HG03060 (cell line): ENCODE measurements around the gene DENND4A.
"Not testable (repeated sequence)": the region's sequence is repeated elsewhere in the genome, so short reads cannot be mapped to it uniquely, and the experiment has no call there.

Experiments used
- ATAC-seq: cut with Tn5 transposase; IDR thresholded peaks from one replicate; pipeline ENCODE4 v1.9.1; 2021; ENCODE audit warnings: low read depth, moderate number of reproducible peaks; ENCODE audit not compliant: unreplicated experiment

DENND4A gene

GRCh38 chr15:65762399-65762798 is 29.7 kb downstream of the DENND4A start:
- ATAC-seq = no peak

GRCh38 chr15:65761210-65761926 is 30.7 kb downstream of the DENND4A start:
- ATAC-seq = no peak

DNA sequence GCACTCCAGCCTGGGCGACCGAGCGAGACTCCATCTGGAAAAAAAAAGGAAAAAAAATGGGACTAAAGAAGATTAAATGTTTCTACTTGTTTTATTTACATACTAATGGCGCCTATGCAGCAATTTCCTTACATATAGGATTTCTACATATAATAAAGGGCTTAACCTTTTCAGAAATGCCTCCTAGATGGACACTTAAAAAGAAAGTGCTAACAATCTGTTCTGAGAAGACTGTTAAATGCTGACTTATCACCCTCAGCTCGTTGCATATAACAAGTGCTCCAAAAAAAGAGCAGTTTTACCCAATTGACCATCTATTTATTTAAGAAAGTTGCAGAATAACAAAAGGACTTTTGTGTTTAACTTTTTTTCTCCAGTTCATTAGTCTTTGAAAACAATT is 32.7 kb downstream of the DENND4A start:
- ATAC-seq = no peak

GRCh38 chr15:65758242-65758641 is 33.9 kb downstream of the DENND4A start:
- no peak for ATAC-seq

GRCh38 chr15:65757256-65757655 is 34.8 kb downstream of the DENND4A start:
- no peak for ATAC-seq

DNA sequence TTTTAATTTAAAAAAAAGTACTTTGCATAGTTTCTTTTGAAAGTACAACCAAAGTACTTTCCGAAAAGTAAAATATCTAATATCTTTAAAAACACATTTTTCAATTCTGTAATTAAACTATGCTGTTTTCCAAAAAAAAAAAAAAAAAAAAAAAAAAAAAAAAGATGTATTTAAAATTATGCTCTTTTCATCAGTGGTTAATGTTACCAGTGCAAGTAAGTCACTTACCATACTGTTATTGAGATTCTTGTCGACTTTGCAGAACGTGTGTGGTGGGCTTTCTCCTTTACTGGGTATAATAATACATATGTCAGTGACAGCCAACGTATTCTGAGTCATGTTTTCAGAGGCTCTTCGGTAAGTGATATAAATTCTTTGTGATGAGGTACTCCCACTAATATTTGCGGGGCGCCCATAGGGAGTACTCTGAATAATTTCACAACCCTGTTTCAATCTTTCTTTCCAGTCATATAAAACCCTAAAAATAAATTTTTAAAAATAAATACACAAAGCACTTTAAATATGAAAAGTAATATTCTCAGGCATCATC is 39.9 kb downstream of the DENND4A start:
- ATAC-seq = no peak

DNA sequence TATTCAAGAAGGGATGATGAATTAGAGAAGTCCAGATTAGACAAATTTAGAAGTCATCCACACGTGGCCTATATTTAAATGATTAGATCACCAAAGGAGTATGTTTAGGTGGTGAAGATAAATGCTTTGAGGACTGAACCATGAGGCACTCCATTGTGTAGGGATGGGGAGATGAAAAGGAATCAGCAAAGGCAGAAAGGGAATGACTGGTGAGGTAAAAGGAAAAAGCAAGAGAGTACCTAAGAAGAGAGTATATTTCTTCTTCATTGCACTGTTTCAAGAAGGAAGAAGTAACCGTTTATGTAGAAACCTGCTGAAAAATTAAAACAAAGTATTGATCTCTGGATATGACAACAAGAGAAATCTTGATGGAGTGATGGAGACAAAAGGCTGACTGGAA is 40.7 kb downstream of the DENND4A start:
- ATAC-seq = no peak

- ATAC-seq = no peak
Observed at GRCh38 chr15:65747265-65747664, 44.8 kb downstream of the DENND4A start.

DNA sequence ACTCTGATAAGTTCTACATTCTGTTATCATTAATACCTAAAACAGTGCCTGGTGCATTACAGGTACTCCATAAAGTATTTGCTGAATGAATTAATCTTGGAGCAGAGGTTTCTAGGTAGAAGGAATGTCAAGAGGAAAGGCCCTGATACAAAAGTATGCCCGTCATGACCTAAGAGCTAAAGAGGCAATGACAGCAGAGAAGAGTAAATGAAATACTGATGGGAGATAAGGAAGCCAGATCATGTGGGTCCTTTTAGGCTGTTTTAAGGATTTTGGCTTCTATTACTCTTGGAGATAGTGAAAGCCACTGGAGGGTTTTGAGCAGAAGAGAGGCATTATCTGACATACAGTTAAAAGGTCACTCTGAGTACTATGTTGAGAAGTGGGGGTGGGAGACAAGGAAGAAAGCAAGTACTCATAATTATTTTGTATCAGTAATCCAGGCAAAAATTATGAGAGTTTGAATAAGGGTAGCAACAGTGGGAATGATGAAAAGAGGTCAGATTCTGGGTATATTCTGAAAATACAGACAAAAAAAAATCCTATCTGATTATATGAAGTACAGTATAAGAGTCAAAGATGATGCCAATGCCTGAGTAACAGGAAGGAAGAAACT is 48.3 kb downstream of the DENND4A start:
- ATAC-seq = no peak

DNA sequence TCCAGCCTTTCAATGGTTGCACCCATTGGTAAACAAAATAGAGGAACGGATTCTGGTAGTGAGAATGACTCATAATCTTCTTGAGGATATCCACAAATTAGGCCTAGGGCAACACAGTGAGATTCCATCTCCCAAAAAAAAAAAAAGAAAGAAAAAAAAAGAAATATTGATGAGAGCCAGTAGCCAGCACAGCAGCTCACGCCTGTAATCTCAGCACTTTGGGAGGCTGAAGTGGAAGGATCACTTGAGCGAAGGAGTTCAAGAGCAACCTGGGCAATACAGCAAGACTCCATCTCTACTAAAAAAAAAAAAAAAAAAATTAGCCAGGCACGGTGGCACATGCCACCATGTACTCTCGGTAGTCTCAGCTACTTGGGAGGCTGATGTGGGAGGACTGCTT is 51.9 kb downstream of the DENND4A start:
- ATAC-seq = no peak

GRCh38 chr15:65738649-65739048 is 53.4 kb downstream of the DENND4A start:
- no peak for ATAC-seq

DNA sequence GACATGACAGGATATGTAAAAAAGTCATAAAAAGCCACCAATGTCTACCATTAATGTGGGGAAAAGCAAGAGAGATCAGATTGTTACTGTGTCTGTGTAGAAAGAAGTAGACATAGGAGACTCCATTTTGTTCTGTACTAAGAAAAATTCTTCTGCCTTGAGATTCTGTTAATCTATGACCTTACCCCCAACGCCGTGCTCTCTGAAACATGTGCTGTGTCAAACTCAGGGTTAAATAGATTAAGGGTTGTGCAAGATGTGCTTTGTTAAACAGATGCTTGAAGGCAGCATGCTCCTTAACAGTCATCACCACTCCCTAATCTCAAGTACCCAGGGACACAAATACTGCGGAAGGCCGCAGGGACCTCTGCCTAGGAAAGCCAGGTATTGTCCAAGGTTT is 58.5 kb downstream of the DENND4A start:
- not testable (repeated sequence) for ATAC-seq

DNA sequence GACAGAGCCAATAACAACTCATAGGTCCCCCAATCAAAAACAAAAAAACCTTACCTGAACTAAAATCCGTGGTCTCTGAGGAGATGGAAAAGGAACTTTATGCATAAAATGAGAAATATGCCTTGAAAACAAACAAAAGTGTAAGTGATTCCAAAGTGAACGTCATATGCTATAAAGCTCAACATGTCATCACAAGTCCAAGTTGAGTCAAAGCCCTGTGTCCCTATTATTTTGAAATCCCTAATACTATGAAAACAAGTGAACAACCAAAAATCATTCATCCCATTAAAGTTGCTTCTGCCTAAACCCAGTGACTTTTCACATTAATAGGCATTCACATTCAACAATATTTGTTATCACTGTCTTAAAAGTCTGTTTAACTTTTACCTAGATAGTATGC is 59.4 kb downstream of the DENND4A start:
- no peak for ATAC-seq

GRCh38 chr15:65731926-65732325 is 60.2 kb downstream of the DENND4A start:
- no peak for ATAC-seq

DNA sequence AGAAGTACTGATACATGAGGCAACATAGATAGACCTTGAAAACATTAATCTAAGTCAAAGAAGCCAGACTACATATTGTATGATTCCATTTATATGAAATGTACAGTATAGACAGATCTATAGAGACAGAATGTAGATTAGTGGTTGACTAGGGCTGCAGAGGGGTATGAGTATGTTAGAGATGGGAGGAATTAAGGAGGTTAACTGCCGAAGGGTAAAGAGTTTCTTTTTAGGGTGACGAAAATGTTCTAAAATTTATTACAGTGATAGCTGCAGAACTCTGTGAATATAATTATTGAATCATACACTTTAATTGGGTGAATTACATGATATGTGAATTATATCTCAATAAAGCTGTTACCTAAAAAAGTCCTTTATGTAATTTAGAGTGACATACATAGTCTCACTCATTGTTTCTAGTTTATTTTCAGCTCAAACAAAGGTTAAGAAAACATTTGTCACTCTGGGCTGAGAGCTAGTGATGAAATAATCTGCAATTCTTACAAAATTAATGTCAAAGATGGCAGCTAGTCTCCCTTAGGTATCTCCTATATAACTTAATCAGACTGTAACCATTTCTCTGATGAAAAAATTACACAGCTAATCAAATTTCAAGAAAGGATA is 61.4 kb downstream of the DENND4A start:
- ATAC-seq = no peak

DNA sequence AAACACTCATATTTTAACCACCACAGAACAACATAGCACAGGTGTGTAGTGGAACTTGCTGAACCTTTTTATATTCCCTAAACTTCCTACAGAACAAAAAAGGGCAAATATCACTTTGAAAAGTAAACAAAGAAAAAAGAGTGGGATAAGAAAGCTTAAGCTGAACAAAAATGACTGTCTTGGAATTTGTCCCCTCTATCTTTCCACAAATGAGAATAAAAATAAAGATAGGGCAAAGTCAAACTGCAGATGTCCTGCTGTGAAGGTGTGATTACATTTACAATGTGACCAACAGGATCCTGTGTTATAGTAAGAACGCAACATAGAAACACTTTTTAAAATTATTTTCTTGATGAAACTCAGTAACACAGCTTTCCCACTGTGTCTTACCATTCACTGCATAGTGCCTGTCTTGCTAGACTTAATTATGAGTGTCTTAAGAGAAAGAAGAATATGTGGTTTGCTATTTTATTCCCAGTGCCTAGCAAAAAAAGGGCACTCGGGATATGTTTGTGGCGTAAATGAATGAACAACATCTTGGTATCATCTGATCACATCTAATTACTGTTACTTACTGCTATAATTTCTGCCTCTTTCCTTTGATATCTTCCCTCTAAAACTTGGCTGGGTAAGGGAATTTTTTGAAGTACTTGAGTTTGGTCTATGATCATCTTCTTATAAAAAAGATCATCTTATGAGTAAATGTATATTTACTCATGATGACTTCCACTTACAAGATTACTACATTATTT is 67.5 kb downstream of the DENND4A start:
- no peak for ATAC-seq

DNA sequence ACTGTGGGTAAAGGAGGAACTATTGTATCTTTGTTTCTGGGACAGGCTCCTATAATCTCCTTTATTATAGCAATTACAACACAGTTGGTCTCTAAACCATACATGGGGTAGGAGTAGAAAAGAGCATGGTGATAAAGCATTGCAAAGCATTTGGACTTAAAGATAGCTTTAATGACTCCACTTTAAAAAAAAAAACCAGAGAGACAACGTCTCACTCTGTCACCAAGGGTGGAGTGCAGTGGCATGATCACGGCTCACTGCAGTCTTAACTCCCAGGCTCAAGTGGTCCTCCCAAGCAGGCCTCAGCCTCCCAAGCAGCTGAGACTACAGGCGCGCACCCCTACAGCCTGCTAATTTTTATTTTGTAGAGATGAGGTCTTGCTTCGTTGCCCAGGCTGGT is 68.2 kb downstream of the DENND4A start:
- no peak for ATAC-seq

GRCh38 chr15:65722191-65722590 is 69.9 kb downstream of the DENND4A start:
- ATAC-seq = no peak

GRCh38 chr15:65712415-65712814 is 79.7 kb downstream of the DENND4A start:
- ATAC-seq = no peak

DNA sequence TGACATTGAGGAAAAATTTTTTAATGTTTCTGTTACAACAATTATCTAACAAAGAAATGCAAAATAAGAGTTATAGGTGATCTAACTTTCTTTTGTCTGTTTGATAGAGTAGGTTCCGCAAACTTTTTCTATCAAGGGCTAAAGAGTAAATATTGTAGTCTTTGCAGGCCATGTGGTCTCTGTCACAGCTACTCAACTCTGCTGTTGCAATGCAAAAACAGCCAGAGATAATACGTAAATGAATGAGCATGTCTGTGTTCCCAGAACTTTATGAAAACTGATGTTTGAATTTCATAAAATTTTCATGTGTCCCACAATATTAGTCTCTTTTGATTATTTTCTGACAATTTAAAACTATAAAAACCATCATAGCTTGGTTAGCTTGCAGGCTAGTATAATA is 97.0 kb downstream of the DENND4A start:
- ATAC-seq = no peak

- no peak for ATAC-seq
Observed at GRCh38 chr15:65690778-65691177, 101.3 kb downstream of the DENND4A start.
